Activated effector memory CD4-positive, alpha-beta T cell treated with anti-CD3 and anti-CD28 coated beads, Interleukin-2, amount 50 U/mL, for 16 hours (primary cell): ENCODE data around the gene KCNA3.
"Not testable (repeated sequence)": the region's sequence is repeated elsewhere in the genome, so short reads cannot be mapped to it uniquely, and the experiment has no call there.

Experiments used
- DNase-seq: peaks from one replicate; pipeline ENCODE4 v3.0.0-alpha.2; 2020

The KCNA3 gene

GRCh38 chr1:110676970-110677369 lies 2.2 kb upstream of the KCNA3 start:
- DNase-seq: no peak

GRCh38 chr1:110675060-110675791 lies 486 bp upstream of the KCNA3 start:
- peak; percentile 62 for DNase-seq

- DNase-seq: peak; percentile 73
Observed at GRCh38 chr1:110673805-110674336, 869 bp downstream of the KCNA3 start.

GRCh38 chr1:110673197-110673701 lies 1.5 kb downstream of the KCNA3 start:
- peak; percentile 69 for DNase-seq

- peak; percentile 64 for DNase-seq
Observed at GRCh38 chr1:110672753-110673108, 2.0 kb downstream of the KCNA3 start.

GRCh38 chr1:110672001-110672752 lies 2.6 kb downstream of the KCNA3 start:
- peak; percentile 89 for DNase-seq

- DNase-seq: no peak
Observed at GRCh38 chr1:110671361-110671760, 3.4 kb downstream of the KCNA3 start.

- DNase-seq: no peak
Observed at GRCh38 chr1:110668549-110668948, 6.2 kb downstream of the KCNA3 start.

- DNase-seq: no peak
Observed at GRCh38 chr1:110667776-110668175, 7.0 kb downstream of the KCNA3 start.

- no peak for DNase-seq
Observed at GRCh38 chr1:110663241-110663640, 11.5 kb downstream of the KCNA3 start.

- not testable (repeated sequence) for DNase-seq
Observed at GRCh38 chr1:110659559-110659958, 15.2 kb downstream of the KCNA3 start.

- DNase-seq: no peak
Observed at GRCh38 chr1:110657351-110657750, 17.4 kb downstream of the KCNA3 start.

- no peak for DNase-seq
Observed at GRCh38 chr1:110650609-110651008, 24.1 kb downstream of the KCNA3 start.

- DNase-seq: no peak
Observed at GRCh38 chr1:110648417-110648816, 26.3 kb downstream of the KCNA3 start.

- DNase-seq: no peak
Observed at GRCh38 chr1:110647254-110647891, 27.4 kb downstream of the KCNA3 start.

GRCh38 chr1:110645821-110646735 lies 28.7 kb downstream of the KCNA3 start:
- no peak for DNase-seq

GRCh38 chr1:110645211-110645610 lies 29.5 kb downstream of the KCNA3 start:
- no peak for DNase-seq

- no peak for DNase-seq
Observed at GRCh38 chr1:110643879-110644472, 30.8 kb downstream of the KCNA3 start.

GRCh38 chr1:110639724-110640386 lies 34.9 kb downstream of the KCNA3 start:
- DNase-seq: no peak

GRCh38 chr1:110638556-110638955 lies 36.2 kb downstream of the KCNA3 start:
- DNase-seq: no peak

GRCh38 chr1:110638058-110638457 lies 36.7 kb downstream of the KCNA3 start:
- DNase-seq: no peak
